SHP77 (cell line): ENCODE measurements around the gene SCAMP1.

Source experiments
- DNase-seq, 2 experiments: peaks; one replicate each; lab custom pipeline; 2025; lab: John Stamatoyannopoulos, UW

Gene SCAMP1

GRCh38 chr5:78514427-78515330 lies 154.3 kb downstream of the SCAMP1 start:
- no peak for DNase-seq

- DNase-seq = no peak
Observed at GRCh38 chr5:78515670-78516069, 155.3 kb downstream of the SCAMP1 start.

- no peak for DNase-seq
Observed at GRCh38 chr5:78518365-78519197, 158.2 kb downstream of the SCAMP1 start.

GRCh38 chr5:78519198-78519941 lies 159.0 kb downstream of the SCAMP1 start:
- DNase-seq = no peak

- no peak for DNase-seq
Observed at GRCh38 chr5:78521455-78521854, 161.0 kb downstream of the SCAMP1 start.

- no peak for DNase-seq
Observed at GRCh38 chr5:78522476-78523260, 162.3 kb downstream of the SCAMP1 start.

GRCh38 chr5:78523314-78524193 lies 163.1 kb downstream of the SCAMP1 start:
- no peak for DNase-seq

- no peak for DNase-seq
Observed at GRCh38 chr5:78526049-78526525, 165.7 kb downstream of the SCAMP1 start.

- no peak for DNase-seq
Observed at GRCh38 chr5:78527054-78527859, 166.8 kb downstream of the SCAMP1 start.

- DNase-seq = no peak
Observed at GRCh38 chr5:78527925-78528324, 167.5 kb downstream of the SCAMP1 start.
